Tibial artery (tissue), 4 donors: ENCODE data around the gene ATP2A2.

ENCODE experiments used
- DNase-seq, 2 donors: peaks; one replicate each; pipeline ENCODE4 v3.0.0-alpha.2; 2019
- H3K27ac ChIP-seq, 2 donors: fragments of 200-600 bp; sonication (generic) in 1 of 2; 1 replicate in 1 of 2; 2 replicates in 1 of 2; pipeline ENCODE4 v1.5.1; 2018 to 2019; ENCODE audit warnings: mild to moderate bottlenecking in 1 of 2
- H3K27me3 ChIP-seq, 2 donors: fragments of 200-600 bp; sonication (generic) in 1 of 2; one replicate each; pipeline versions ENCODE4 v1.5.1 to v1.6.0; 2016 to 2019
- H3K36me3 ChIP-seq, 3 donors: fragments of 200-600 bp; sonication (generic) in 2 of 3; one replicate each; pipeline ENCODE4 v1.5.1; 2016 to 2019; ENCODE audit warnings: mild to moderate bottlenecking in 2 of 3
- H3K4me1 ChIP-seq, 4 donors: fragments of 200-600 bp; sonication (generic) in 2 of 4; 1 replicate in 3 of 4; 2 replicates in 1 of 4; pipeline ENCODE4 v1.5.1; 2016 to 2019
- H3K4me3 ChIP-seq, 2 donors: fragments of 200-600 bp; sonication (generic) in 1 of 2; 1 replicate in 1 of 2; 2 replicates in 1 of 2; pipeline ENCODE4 v1.5.1; 2018 to 2019; ENCODE audit warnings: mild to moderate bottlenecking in 2 of 2
- H3K9me3 ChIP-seq, 3 donors: fragments of 200-600 bp; sonication (generic) in 1 of 3; one replicate each; pipeline ENCODE4 v1.5.1; 2016 to 2019
- intact Hi-C: fragments of 100-400 bp; cut with DNase I; formaldehyde crosslinking; loops from one replicate; pipeline ENCODE4 v1.15.0; 2023; ENCODE audit warnings: low total_unique reads
- TF ChIP-seq, protein P1 (sequence below), 2 experiments: fragments of 200-600 bp in 1 of 2; fragments of 450-650 bp in 1 of 2; IDR thresholded peaks; one replicate each; pipeline ENCODE4 v1.5.1; 2017 to 2019; ENCODE audit warnings: antibody characterized with exemption in 2 of 2, mild to moderate bottlenecking in 1 of 2, moderate library complexity in 1 of 2

Gene ATP2A2

DNA sequence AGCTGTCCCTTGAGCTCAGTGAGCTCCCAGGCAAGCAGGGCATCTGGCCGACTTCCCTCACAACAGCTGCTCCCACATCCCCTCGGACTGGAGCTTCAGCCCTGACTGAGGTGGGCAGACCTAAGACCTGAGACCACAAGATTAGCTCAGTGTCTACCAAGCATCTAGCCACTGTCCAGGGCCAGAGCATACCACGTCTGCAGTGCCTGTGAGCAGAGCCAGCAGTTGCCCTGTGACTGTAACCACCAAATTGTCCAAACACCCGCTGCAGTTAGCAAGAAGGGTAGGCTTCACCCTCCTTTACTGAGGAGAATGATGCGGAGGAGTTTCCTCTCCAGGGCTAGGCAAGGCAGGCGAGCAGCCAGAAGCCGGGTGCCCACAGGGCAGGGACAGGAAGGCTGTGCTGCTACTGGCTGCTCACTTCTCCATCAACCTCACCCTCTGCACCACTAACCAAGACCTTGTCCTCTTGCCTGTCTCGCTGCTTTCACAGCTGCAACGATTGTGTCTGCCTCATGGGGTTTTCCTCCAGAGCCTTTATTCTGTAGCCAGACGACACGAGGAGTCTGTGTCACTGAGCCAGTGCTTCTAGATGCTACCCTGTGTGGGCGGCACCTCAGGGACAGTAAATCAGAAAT lies 68.6 kb downstream of the ATP2A2 start:
- DNase-seq, result no peak
- Histone ChIP-seq H3K27ac (no peak overlapping the region), H3K4me1 (peaks cover 0 to 2% (median 0%) of the 10 kb centered on the region in 4 donors), H3K36me3 (peaks cover 66 to 68% (median 67%) of the 10 kb centered on the region in 3 donors), H3K27me3 (no peaks in the 10 kb centered on the region), H3K9me3 (no peaks in the 10 kb centered on the region), H3K4me3 (no peak overlapping the region)
- intact Hi-C loops, result loop anchor here (2.0 to 10.0 kb wide), 2 partner anchors 15 to 75 kb away; no protein-coding TSS in a partner anchor
- TF ChIP-seq, protein P1, sequence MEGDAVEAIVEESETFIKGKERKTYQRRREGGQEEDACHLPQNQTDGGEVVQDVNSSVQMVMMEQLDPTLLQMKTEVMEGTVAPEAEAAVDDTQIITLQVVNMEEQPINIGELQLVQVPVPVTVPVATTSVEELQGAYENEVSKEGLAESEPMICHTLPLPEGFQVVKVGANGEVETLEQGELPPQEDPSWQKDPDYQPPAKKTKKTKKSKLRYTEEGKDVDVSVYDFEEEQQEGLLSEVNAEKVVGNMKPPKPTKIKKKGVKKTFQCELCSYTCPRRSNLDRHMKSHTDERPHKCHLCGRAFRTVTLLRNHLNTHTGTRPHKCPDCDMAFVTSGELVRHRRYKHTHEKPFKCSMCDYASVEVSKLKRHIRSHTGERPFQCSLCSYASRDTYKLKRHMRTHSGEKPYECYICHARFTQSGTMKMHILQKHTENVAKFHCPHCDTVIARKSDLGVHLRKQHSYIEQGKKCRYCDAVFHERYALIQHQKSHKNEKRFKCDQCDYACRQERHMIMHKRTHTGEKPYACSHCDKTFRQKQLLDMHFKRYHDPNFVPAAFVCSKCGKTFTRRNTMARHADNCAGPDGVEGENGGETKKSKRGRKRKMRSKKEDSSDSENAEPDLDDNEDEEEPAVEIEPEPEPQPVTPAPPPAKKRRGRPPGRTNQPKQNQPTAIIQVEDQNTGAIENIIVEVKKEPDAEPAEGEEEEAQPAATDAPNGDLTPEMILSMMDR (IDR thresholded peaks at IDR 0.05), result no peak

DNA sequence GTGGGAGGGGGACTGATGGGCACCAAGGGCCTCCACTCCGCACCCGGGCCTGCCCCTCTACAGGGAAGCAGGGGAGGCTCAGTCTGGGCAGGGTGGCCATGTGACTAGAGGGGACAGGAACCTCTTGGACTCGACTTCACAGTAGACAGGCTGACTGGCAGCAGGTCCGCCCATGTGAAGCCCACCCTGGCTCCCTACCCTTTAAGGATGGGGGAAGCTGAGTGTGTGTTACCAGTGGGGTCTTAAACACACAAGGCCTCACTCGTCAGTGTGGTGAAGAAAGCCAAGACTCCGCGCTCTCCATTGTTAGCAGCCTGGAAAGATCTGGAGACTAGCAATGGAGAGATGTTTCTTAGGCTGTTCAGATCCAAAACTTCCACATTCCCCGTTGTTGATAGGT lies 70.1 kb downstream of the ATP2A2 start:
- TF ChIP-seq, protein P1 (IDR thresholded peaks at IDR 0.05), result no peak
- Histone ChIP-seq H3K27ac (no peak overlapping the region), H3K36me3 (peaks cover 51 to 53% (median 52%) of the 10 kb centered on the region in 3 donors), H3K9me3 (no peaks in the 10 kb centered on the region), H3K27me3 (no peaks in the 10 kb centered on the region), H3K4me1 (peaks cover 0 to 2% (median 0%) of the 10 kb centered on the region in 4 donors), H3K4me3 (no peak overlapping the region)
- intact Hi-C loops, result loop anchor here (10.0 kb wide), 1 partner anchor 74 kb away; no protein-coding TSS in a partner anchor
- DNase-seq, result no peak

DNA sequence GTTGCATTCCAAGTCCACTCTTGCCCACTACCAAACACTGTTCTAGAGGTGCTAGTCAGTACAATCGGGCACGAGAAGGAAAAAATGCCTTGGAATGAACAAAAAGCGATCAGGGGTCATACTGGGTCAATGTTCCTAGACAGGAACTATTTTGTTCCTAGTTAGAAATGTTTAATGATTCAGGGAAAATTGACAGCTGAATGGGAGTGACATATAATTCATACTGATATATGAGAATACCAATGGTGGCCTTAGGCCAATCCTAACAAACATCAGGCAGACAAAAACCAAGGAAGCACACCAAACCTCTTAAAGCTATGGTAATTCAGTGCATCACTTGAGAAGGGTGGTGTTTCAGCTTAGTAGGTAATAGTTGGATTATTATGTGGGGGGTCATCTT lies 71.4 kb downstream of the ATP2A2 start:
- H3K4me1 ChIP-seq, result peaks cover 0 to 2% (median 0%) of the 10 kb centered on the region in 4 donors
- H3K27ac ChIP-seq, result no peak overlapping the region
- no peak for DNase-seq
- H3K4me3 ChIP-seq, result no peak overlapping the region
- intact Hi-C loops, result loop anchor here (10.0 kb wide), 1 partner anchor 72 kb away; no protein-coding TSS in a partner anchor
- H3K27me3 ChIP-seq, result no peaks in the 10 kb centered on the region
- H3K9me3 ChIP-seq, result no peaks in the 10 kb centered on the region
- H3K36me3 ChIP-seq, result peaks cover 38 to 40% (median 39%) of the 10 kb centered on the region in 3 donors
- TF ChIP-seq, protein P1 (IDR thresholded peaks at IDR 0.05), result no peak

DNA sequence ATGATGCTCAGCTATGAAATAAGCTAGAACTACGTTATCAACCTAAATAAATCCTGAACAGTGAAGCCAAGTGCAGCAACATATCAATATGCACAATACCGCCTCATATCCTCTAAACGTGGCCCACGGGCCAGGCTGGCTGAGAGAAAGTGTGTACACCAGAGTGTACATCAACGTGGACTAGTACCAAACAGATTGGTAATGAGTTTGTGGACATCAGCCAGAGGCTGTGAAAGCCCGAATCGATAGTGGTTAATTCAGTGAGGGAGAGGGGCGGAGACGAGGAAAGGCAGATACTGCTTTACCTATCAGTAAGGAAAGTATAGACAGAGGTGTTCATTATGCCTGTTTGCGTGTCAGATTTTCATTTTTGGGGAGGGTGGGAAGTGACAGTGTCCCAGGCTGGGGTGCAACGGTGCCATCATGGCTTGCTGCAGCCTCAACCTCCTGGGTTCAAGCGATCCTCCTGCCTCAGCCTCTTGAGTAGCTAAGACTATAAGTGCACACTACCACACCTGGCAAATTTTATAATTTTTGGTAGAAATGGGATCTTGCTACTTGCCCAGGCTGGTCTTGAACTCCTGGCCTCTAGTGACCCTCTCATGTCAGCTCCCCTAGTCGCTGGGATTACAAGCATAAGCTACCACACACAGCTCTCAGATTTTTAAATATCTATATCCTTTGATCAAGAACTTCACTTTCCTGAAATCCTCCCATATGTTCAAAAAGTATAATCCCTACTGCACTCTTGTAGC lies 72.3 kb downstream of the ATP2A2 start:
- intact Hi-C loops, result loop anchor here (10.0 kb wide), 1 partner anchor 71 kb away; no protein-coding TSS in a partner anchor
- TF ChIP-seq, protein P1 (IDR thresholded peaks at IDR 0.05), result no peak
- Histone ChIP-seq H3K9me3 (no peaks in the 10 kb centered on the region), H3K27ac (no peak overlapping the region), H3K27me3 (no peaks in the 10 kb centered on the region), H3K4me3 (no peak overlapping the region), H3K36me3 (peaks cover 28 to 30% (median 29%) of the 10 kb centered on the region in 3 donors), H3K4me1 (peaks cover 0 to 2% (median 0%) of the 10 kb centered on the region in 4 donors)
- no peak for DNase-seq

DNA sequence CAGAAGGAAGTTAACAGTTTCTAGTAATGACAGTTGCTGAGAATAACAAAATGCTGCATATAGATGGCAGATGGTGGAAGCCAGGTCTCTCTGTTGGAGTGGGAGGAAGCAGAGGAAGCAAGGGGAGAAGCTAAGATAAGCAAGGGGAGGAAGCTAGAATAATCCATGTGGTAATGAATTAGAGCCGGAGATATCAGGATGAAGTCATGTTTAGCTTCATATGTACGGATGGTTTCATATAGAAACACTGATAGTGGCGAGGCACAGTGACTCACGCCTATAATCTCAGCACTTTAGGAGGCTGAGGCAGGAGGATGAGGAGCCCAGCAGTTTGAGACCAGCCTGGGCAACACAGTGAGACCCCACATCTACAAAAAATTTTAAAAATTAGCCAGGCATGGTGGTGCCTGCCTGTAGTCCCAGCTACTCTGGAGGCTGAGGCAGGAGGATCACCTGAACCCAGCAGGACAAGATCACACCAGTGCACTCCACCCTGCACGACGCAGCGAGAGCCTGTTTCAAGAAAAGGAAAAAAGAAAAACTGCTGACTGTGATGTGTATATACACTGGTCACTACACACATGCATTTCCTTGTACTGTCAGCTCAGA lies 73.2 kb downstream of the ATP2A2 start:
- Histone ChIP-seq H3K27ac (no peak overlapping the region), H3K36me3 (peaks cover 20 to 21% (median 20%) of the 10 kb centered on the region in 3 donors), H3K4me3 (no peak overlapping the region), H3K9me3 (no peaks in the 10 kb centered on the region), H3K27me3 (no peaks in the 10 kb centered on the region), H3K4me1 (peaks cover 0 to 2% (median 0%) of the 10 kb centered on the region in 4 donors)
- DNase-seq, result no peak
- TF ChIP-seq, protein P1 (IDR thresholded peaks at IDR 0.05), result no peak
- intact Hi-C loops, result loop anchor here (10.0 kb wide), 1 partner anchor 71 kb away; no protein-coding TSS in a partner anchor
